ENCODE data around the gene CAPN15.
"Not testable (repeated sequence)": the region's sequence is repeated elsewhere in the genome, so short reads cannot be mapped to it uniquely, and the experiment has no call there.

Gene CAPN15

DNA sequence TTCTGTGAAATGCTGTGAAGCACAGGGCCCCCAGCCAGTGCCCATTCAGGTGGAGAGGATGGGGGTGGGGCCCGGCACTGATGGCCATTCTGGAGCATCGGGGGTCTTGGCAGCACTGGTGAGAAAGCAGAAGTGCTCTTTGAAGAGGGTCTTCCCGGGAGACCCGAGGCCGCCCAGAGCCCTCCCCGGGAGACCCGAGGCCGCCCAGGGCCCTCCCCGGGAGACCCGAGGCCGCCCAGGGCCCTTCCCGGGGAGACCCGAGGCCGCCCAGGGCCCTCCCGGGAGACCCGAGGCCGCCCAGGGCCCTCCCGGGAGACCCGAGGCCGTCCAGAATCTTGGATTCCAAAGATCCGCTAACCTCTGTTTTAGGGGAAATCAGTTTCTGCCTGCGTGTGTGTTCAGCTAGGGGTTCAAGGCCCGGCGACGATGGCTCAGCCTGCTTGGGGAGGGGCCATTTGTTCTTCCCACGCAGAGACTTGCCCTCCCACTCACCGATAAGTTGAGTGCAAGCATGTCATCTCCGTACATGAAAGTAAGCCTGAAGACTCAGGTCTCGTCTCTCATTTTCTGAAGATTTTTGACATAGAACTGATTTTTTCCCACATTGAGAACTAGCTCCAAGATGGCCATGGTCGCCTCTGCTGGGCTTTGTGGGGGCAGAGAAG, 35.2 kb upstream of the CAPN15 start:
- no peak for FAIRE-seq
- TF ChIP-seq, protein P1, sequence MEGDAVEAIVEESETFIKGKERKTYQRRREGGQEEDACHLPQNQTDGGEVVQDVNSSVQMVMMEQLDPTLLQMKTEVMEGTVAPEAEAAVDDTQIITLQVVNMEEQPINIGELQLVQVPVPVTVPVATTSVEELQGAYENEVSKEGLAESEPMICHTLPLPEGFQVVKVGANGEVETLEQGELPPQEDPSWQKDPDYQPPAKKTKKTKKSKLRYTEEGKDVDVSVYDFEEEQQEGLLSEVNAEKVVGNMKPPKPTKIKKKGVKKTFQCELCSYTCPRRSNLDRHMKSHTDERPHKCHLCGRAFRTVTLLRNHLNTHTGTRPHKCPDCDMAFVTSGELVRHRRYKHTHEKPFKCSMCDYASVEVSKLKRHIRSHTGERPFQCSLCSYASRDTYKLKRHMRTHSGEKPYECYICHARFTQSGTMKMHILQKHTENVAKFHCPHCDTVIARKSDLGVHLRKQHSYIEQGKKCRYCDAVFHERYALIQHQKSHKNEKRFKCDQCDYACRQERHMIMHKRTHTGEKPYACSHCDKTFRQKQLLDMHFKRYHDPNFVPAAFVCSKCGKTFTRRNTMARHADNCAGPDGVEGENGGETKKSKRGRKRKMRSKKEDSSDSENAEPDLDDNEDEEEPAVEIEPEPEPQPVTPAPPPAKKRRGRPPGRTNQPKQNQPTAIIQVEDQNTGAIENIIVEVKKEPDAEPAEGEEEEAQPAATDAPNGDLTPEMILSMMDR (IDR thresholded peaks at IDR 0.05; ENCODE audit: insufficient read depth, missing control alignments) = no peak

DNA sequence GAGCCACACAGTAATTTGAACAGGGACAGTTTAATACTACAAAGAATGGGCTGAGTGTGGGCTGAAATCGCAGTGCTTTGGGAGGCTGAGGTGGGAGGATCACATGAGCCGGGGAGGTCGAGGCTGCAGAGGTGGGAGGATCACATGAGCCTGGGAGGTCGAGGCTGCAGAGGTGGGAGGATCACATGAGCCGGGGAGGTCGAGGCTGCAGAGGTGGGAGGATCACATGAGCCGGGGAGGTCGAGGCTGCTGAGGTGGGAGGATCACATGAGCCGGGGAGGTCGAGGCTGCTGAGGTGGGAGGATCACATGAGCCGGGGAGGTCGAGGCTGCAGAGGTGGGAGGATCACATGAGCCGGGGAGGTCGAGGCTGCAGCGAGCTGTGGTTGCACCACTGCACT, 32.8 kb upstream of the CAPN15 start:
- FAIRE-seq = not testable (repeated sequence)

More for the DNA sequence above, 35.2 kb upstream of the CAPN15 start:
- no peak for DNase-seq (ENCODE audit: insufficient read length, low spot score)

DNA sequence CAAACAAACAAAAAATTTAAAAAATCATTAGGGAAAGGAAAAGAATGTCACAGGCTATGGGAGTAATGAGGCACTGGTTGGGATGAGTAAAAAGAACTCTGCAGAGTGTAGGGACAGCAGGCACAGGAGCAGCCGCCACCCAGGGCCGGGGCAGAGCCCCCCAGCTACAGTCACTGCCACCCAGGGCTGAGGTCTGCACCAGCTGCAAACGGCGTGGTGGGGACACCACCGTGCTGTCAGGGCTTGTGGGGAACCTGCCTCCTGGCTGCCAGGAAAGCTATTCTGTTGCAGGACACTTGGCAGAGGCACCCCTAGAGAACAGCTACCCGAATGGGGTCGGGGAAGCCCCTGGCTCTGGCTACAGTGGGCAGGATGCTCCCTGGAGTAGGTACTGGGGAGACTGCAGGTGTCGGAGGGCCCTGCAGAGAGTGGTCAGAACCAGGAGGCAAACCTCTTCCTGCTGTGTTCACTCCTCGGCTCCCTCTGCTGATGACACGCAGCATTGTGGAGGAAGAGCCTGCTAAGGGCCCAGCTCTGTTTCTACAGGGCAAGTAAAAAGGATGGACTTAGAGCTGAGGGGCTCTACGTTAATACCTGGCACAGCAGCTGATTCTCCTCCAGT, 32.3 kb upstream of the CAPN15 start:
- FAIRE-seq (no peak), DNase-seq (ENCODE audit: insufficient read length, low spot score) (peak; percentile 66)
- TF ChIP-seq, protein P1 (IDR thresholded peaks at IDR 0.05; ENCODE audit: insufficient read depth, missing control alignments) = peak; percentile 51

More for the DNA sequence above, 32.8 kb upstream of the CAPN15 start:
- not testable (repeated sequence) for DNase-seq (ENCODE audit: insufficient read length, low spot score)

DNA sequence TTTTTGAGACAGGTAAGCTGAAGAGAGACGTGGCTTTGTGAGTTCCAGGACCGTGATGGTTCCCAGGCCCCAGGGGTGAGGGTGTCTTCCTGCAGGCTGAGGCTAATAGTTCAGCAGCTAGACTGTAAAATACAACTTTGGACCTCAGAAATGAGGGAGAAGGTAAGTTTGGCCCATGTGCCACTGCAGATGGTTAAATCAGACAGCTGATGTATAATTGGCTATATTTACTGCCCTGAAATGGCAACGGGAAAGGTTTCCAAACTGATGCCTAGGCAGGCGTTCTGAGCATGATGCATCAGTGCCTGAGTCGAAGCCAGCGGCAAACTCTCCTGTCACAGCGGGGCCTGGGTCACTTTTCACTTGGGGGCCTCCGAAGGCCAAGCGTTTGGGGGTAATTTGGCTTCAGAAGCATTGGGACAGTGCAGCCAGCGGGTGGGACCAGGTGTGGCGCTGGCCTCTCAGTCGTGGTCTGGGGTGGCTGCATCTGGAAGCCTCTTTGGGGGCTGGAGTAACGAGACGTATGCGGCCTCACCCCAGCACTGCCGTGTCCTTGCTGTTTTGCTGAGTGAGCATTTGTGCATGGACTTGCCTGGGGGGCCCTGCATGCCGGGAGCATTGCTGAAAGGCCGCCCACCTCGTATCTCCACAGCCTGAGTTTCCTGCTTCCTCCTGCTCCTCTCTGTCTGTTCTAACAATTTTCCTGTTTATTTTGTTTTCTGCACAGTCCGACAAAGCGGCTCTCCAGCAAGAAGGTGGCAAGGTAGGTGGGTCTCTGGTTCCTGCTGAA, 31.2 kb upstream of the CAPN15 start:
- DNase-seq (ENCODE audit: insufficient read length, low spot score) (no peak), FAIRE-seq (no peak)
- TF ChIP-seq, protein P1 (IDR thresholded peaks at IDR 0.05; ENCODE audit: insufficient read depth, missing control alignments) = no peak

DNA sequence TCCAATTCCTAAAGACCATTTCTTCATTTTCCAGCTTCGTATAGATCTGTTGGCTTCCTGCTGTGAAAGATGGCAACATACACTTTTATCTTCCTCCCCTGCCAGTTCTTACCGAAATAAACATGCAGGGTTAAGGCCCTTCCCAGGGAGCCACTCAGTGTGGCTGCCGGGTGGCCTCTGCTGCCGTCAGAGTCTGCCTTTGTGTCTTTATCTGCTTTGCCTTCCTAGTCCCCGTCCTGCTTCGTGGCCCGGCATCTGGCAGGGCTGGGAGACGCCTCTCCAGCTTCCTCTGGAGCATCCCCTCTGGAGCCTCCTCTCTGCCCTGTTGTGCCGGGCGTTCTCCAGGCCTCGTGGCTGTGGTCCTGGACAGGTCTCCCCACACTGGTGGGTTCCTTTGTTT, 30.3 kb upstream of the CAPN15 start:
- DNase-seq (ENCODE audit: insufficient read length, low spot score) (no peak), FAIRE-seq (no peak)
- TF ChIP-seq, protein P1 (IDR thresholded peaks at IDR 0.05; ENCODE audit: insufficient read depth, missing control alignments) = no peak

DNA sequence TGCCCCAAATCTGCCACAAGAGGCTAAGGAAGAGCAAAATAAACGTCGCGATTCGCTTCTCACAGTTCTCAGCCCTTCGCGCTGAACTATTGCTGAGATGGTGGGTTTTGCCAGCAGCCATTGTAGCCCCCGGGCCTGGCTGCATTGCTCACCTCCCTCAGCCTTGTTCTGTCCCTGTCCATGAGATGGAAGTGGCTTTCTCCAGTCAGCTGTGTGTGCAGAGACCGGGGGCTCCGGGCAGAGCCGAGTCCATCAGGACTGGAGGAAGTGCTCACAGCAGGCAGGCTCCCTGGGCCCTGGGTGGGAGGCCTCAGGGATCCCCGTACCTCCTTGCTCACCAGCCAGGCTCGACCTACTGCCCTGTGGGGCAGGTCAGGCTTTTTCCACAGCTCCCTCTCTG, 27.6 kb upstream of the CAPN15 start:
- DNase-seq (ENCODE audit: insufficient read length, low spot score) = no peak
- no peak for FAIRE-seq

DNA sequence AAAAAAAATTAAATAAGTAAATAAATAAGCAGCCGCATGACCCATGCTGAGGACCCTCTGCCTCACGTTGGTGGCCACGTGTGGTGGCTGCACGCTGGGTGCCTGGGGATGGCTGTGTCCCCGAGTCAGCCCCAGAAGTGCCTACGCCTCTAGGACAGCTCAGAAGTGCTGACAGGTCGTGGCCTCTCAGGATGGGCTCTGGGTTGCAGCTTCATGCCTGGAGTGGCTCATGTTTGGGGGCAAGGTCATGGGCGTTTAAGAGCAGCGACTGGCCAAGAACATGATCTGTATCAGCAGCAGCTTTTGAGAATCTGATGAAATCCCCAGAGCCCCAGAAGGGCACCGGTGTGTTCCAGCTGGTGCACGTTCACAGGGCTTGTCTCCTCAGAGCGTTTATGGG, 26.8 kb upstream of the CAPN15 start:
- TF ChIP-seq, protein P1 (IDR thresholded peaks at IDR 0.05; ENCODE audit: insufficient read depth, missing control alignments) = no peak
- DNase-seq (ENCODE audit: insufficient read length, low spot score) (no peak), FAIRE-seq (no peak)

More for the DNA sequence above, 27.6 kb upstream of the CAPN15 start:
- TF ChIP-seq, protein P1 (IDR thresholded peaks at IDR 0.05; ENCODE audit: insufficient read depth, missing control alignments) = no peak

All from D721Med (cell line).